RWPE2 (cell line): ENCODE results near the gene ACTN3.

Experiments used
- ATAC-seq: fragments of 200-7000 bp; cut with Tn5 transposase; 3 replicates; pipeline ENCODE4 v1.9.1; 2021; ENCODE audit warnings: low read depth
- DNase-seq: peaks from one replicate; pipeline ENCODE4 v3.0.0-alpha.2; 2020; ENCODE audit warnings: low spot score
- H3K27ac ChIP-seq: fragments of 450-650 bp; 2 replicates; pipeline ENCODE4 v1.5.1; 2017; ENCODE audit warnings: mild to moderate bottlenecking; ENCODE audit not compliant: poor library complexity, severe bottlenecking
- H3K27me3 ChIP-seq: fragments of 250-450 bp; sonication (Bioruptor Pico); 2 replicates; pipeline ENCODE4 v1.5.1; 2021; ENCODE audit warnings: mild to moderate bottlenecking, moderate library complexity; ENCODE audit not compliant: insufficient read depth, poor library complexity, severe bottlenecking
- H3K36me3 ChIP-seq: fragments of 250-450 bp; sonication (Bioruptor Pico); 2 replicates; pipeline ENCODE4 v1.5.1; 2020; ENCODE audit warnings: low read depth, mild to moderate bottlenecking, moderate library complexity
- H3K4me1 ChIP-seq: fragments of 250-450 bp; sonication (Bioruptor Pico); 2 replicates; pipeline ENCODE4 v1.5.1; 2021; ENCODE audit warnings: mild to moderate bottlenecking, moderate library complexity; ENCODE audit not compliant: insufficient read depth, poor library complexity, severe bottlenecking
- H3K4me3 ChIP-seq: fragments of 250-450 bp; sonication (Bioruptor Pico); 2 replicates; pipeline ENCODE4 v1.5.1; 2021; ENCODE audit warnings: mild to moderate bottlenecking, moderate library complexity; ENCODE audit not compliant: severe bottlenecking
- H3K9me3 ChIP-seq: fragments of 250-450 bp; sonication (Bioruptor Pico); 2 replicates; pipeline ENCODE4 v1.5.1; 2021; ENCODE audit warnings: mild to moderate bottlenecking, moderate library complexity; ENCODE audit not compliant: severe bottlenecking
- TF ChIP-seq, protein P1 (sequence below): fragments of 450-650 bp; IDR thresholded peaks from one replicate; pipeline ENCODE4 v1.5.1; 2017; ENCODE audit warnings: mild to moderate bottlenecking, moderate library complexity; ENCODE audit not compliant: poor library complexity, severe bottlenecking

Gene ACTN3

GRCh38 chr11:66559866-66560676, 13.4 kb downstream of the ACTN3 start:
- Histone ChIP-seq H3K4me1 (no peaks in the 10 kb centered on the region), H3K4me3 (no peak overlapping the region), H3K27me3 (peaks cover 3% of the 10 kb centered on the region), H3K9me3 (no peaks in the 10 kb centered on the region), H3K27ac (no peak overlapping the region), H3K36me3 (no peaks in the 10 kb centered on the region)
- DNase-seq (no peak), ATAC-seq (no peak)
- TF ChIP-seq, protein P1, sequence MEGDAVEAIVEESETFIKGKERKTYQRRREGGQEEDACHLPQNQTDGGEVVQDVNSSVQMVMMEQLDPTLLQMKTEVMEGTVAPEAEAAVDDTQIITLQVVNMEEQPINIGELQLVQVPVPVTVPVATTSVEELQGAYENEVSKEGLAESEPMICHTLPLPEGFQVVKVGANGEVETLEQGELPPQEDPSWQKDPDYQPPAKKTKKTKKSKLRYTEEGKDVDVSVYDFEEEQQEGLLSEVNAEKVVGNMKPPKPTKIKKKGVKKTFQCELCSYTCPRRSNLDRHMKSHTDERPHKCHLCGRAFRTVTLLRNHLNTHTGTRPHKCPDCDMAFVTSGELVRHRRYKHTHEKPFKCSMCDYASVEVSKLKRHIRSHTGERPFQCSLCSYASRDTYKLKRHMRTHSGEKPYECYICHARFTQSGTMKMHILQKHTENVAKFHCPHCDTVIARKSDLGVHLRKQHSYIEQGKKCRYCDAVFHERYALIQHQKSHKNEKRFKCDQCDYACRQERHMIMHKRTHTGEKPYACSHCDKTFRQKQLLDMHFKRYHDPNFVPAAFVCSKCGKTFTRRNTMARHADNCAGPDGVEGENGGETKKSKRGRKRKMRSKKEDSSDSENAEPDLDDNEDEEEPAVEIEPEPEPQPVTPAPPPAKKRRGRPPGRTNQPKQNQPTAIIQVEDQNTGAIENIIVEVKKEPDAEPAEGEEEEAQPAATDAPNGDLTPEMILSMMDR, result no peak

DNA sequence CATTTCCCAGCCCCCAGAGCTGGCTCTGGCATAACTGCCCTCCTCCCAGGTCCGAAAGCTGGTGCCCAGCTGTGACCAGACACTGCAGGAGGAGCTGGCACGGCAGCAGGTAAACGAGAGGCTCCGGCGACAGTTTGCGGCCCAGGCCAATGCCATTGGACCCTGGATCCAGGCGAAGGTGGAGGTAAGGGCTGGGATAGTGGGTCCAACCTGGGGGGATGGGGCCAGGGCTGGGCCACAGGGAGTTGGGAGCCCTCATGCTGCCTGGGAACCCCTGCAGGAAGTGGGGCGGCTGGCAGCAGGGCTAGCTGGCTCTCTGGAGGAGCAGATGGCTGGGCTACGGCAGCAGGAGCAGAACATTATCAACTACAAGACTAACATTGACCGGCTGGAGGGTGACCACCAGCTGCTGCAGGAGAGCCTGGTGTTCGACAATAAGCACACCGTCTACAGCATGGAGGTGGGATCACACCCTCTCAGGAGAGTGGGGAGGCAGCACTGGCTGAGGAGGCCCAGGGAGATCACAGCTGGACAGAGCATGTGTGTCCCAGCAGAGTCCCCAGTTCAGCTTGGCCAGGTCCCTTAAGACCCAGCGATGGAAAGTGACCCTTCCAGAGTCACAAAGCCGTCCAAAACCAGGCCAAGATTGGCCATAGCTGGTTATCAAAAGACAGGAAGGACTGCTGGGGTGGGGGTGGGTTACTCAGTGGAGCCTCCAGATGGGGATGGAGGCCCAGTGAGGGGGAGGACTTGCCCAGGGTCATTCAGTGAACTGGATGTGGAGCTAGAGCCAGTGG, 14.7 kb downstream of the ACTN3 start:
- H3K27me3 ChIP-seq, result peaks cover 3% of the 10 kb centered on the region
- ATAC-seq, result no peak
- no peak for DNase-seq
- H3K9me3 ChIP-seq, result no peaks in the 10 kb centered on the region
- H3K4me1 ChIP-seq, result no peaks in the 10 kb centered on the region
- H3K27ac ChIP-seq, result no peak overlapping the region
- no peaks in the 10 kb centered on the region for H3K36me3 ChIP-seq
- no peak overlapping the region for H3K4me3 ChIP-seq
- TF ChIP-seq, protein P1, result no peak

GRCh38 chr11:66561975-66562248, 15.2 kb downstream of the ACTN3 start:
- Histone ChIP-seq H3K27ac (no peak overlapping the region), H3K27me3 (peaks cover 3% of the 10 kb centered on the region), H3K36me3 (no peaks in the 10 kb centered on the region), H3K4me1 (no peaks in the 10 kb centered on the region), H3K9me3 (no peaks in the 10 kb centered on the region), H3K4me3 (no peak overlapping the region)
- TF ChIP-seq, protein P1, result no peak
- no peak for ATAC-seq
- DNase-seq, result no peak

DNA sequence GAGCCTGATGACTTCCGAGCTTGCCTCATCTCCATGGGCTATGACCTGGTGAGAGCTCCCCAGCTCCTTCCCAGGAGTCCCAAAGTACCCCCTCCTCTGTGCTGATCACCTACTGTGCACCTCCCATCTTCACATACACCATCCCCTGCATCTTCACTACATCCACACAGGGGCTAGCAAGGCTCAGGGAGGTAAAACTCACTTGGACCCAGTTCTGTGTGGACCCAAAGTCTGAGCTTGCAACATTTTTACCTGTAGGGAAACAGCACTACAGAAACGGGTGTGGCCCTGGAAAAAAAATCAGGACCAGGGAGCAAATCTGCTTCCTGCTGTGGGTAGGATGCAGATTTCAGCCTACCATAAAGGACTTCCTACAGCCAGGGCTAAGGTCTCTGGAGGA, 15.6 kb downstream of the ACTN3 start:
- H3K27ac ChIP-seq, result no peak overlapping the region
- H3K4me1 ChIP-seq, result no peaks in the 10 kb centered on the region
- TF ChIP-seq, protein P1, result no peak
- no peak overlapping the region for H3K4me3 ChIP-seq
- peaks cover 3% of the 10 kb centered on the region for H3K27me3 ChIP-seq
- ATAC-seq (no peak), DNase-seq (no peak)
- H3K36me3 ChIP-seq, result no peaks in the 10 kb centered on the region
- H3K9me3 ChIP-seq, result no peaks in the 10 kb centered on the region
